NCI-H187 treated with DMSO at 0.1 percent for 48 hours (cell line): ENCODE measurements around the gene SLC22A12.

Experiments used
- DNase-seq: peaks from one replicate; lab custom pipeline; 2025; lab: John Stamatoyannopoulos, UW

The SLC22A12 gene

DNA sequence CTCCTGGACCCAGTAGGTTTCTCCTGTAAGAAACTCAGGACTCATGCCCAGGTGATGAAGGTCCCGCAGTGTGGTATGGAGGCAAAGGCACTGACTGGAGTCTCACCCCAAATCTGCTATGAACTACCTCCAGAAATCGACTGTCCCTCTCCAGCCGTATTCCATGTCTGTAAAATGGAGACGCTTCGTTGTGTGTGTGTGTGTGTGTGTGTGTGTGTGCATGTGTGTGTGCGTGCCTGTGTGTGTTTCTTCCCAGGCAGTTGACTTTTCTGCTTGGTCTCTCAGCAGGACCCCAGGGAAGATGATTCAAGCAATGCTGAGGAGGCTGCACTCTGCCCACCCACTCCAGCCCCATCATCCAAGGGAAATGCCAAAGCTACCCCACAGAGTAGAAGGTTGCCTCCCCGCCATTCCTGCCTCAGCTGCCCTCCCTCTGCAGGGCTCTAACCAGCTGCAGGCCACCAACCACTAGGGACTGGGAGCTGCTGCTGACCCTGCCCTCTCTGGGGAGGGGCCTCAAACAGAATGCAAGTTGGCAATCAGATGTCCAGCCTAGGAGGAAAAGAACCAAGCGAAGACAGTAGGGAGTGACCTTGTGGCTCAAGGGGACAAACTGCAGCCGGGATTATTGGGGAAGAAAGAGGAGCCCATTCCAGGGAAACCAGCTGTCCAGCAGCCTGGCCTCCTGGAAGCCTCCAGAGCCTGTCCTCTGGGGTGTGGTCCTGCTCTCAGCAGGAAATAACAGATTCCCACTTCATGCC lies 56.2 kb downstream of the SLC22A12 start:
- no peak for DNase-seq

DNA sequence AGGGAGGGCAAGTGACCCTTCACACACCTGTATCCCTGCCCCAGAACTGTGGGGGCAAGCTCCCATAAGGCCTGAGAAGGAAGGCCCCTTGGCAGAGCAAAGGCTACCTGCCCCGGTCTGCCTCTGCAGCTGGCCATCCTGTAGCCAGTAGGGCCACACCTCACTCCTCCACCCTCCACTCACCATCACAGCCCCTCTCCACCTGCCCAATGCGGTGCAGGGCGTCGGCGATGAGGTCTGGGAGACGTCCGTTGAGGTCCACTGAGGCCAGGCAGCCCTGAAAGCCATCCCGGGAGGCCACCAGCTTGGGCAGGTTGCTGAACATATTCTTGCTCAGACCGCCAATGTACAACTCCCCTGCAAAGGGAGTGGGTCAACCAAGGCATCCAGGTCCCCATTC lies 57.5 kb downstream of the SLC22A12 start:
- DNase-seq, result no peak

DNA sequence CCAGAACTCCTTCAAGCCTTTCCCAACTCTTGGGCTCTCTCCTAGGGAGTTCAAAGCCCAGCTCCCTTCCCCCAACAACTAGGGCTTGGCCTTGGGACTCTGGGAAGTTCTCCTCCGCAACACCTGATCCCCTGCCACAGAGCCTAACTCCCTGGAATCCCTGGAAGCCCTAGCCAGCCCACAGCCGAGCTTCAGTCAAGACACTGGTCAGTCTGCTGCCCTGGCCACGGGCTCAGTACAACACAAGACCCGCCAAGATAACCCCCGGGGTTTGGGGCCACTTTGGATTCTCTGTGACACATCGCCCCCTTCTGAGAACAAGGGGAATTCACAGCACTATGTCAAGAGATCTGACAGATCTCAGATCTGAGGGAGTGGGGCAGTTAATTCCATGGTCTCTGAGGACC lies 58.3 kb downstream of the SLC22A12 start:
- DNase-seq, result no peak

DNA sequence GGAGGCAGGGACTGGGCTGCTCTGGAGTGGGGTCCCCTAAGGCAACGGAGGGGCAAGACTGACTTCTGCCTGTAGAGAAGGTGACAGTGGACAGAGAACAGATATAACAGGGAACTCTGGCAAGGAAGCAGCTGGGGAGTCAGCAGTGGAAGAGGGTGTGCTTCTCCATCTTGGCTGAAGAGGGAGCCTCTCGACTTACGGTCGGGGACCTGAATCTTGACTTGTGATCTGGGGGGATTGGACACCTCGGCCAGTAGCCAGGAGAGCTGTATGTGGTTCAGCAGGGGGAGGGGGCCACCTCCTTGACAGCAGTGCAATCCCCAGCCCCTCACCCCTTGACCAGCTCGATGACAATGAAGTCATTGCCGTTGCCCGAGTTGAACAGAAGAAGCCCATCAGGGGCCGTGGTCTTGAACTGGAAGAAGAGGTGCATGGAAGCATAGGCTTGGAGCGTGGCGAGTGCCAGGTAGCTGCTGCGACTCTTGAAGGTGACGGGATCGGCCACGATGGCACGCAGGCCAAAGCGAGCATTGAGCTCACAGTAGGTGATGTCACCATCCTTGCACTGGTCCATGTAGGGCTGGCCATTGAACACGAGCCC lies 60.0 kb downstream of the SLC22A12 start:
- DNase-seq, result no peak
